NT2/D1 (cell line): ENCODE results near the gene ASS1.
A peak's percentile ranks its signal among the peaks of the same experiment; 100 is the strongest.

Source experiments
- DNase-seq: peaks from one replicate; pipeline ENCODE4 v3.0.0-alpha.2; 2011; ENCODE audit warnings: low read depth, low spot score
- H3K27me3 ChIP-seq: 2 replicates; pipeline ENCODE4 v1.6.0; 2011; ENCODE audit warnings: mild to moderate bottlenecking; ENCODE audit not compliant: insufficient read length, insufficient read depth
- H3K36me3 ChIP-seq: 2 replicates; pipeline ENCODE4 v1.6.1; 2011; ENCODE audit warnings: mild to moderate bottlenecking, low read length, mixed read lengths; ENCODE audit not compliant: insufficient read depth, insufficient read length
- H3K4me1 ChIP-seq: 2 replicates; pipeline ENCODE4 v1.5.1; 2011; ENCODE audit not compliant: insufficient read depth, insufficient read length
- H3K4me3 ChIP-seq: 2 replicates; pipeline ENCODE4 v1.5.1; 2011; ENCODE audit warnings: low read depth; ENCODE audit not compliant: insufficient read length
- H3K9ac ChIP-seq: 2 replicates; pipeline ENCODE4 v1.6.0; 2011; ENCODE audit warnings: low read depth; ENCODE audit not compliant: insufficient read length
- H3K9me3 ChIP-seq: 2 replicates; pipeline ENCODE4 v1.5.1; 2011; ENCODE audit warnings: mild to moderate bottlenecking, low read length; ENCODE audit not compliant: insufficient read depth
- SUZ12 ChIP-seq: IDR thresholded peaks from 2 replicates; pipeline ENCODE4 v1.6.1; 2011; ENCODE audit not compliant: insufficient read length, insufficient read depth; ENCODE audit errors: extremely low read depth
- YY1 ChIP-seq: IDR thresholded peaks from 2 replicates; pipeline ENCODE4 v1.6.1; 2011; ENCODE audit not compliant: insufficient read length, insufficient read depth
- ZNF274 ChIP-seq: IDR thresholded peaks from 2 replicates; pipeline ENCODE4 v1.6.1; 2011; ENCODE audit warnings: mild to moderate bottlenecking, low read depth, low read length

The ASS1 gene

GRCh38 chr9:130465383-130466096 is 20.8 kb downstream of the ASS1 start:
- peaks cover 16% of the 10 kb centered on the region for H3K4me1 ChIP-seq
- TF ChIP-seq ZNF274 (no peak), YY1 (no peak), SUZ12 (no peak)
- DNase-seq, result no peak
- no peak overlapping the region for H3K9ac ChIP-seq
- no peak overlapping the region for H3K4me3 ChIP-seq
- no peaks in the 10 kb centered on the region for H3K27me3 ChIP-seq
- no peaks in the 10 kb centered on the region for H3K9me3 ChIP-seq
- H3K36me3 ChIP-seq, result peaks cover 9% of the 10 kb centered on the region

GRCh38 chr9:130466537-130467217 is 21.9 kb downstream of the ASS1 start:
- H3K36me3 ChIP-seq, result peaks cover 9% of the 10 kb centered on the region
- no peak for DNase-seq
- H3K4me3 ChIP-seq, result no peak overlapping the region
- peaks cover 18% of the 10 kb centered on the region for H3K4me1 ChIP-seq
- TF ChIP-seq YY1, result no peak
- no peak overlapping the region for H3K9ac ChIP-seq
- no peaks in the 10 kb centered on the region for H3K9me3 ChIP-seq
- no peaks in the 10 kb centered on the region for H3K27me3 ChIP-seq

- peaks cover 20% of the 10 kb centered on the region for H3K4me1 ChIP-seq
- H3K36me3 ChIP-seq, result peaks cover 9% of the 10 kb centered on the region
- no peaks in the 10 kb centered on the region for H3K9me3 ChIP-seq
- no peaks in the 10 kb centered on the region for H3K27me3 ChIP-seq
- H3K9ac ChIP-seq, result no peak overlapping the region
- TF ChIP-seq ZNF274 (no peak), YY1 (no peak), SUZ12 (no peak)
- no peak overlapping the region for H3K4me3 ChIP-seq
- no peak for DNase-seq
Measured at GRCh38 chr9:130467316-130467715, 22.6 kb downstream of the ASS1 start.

- no peak overlapping the region for H3K4me3 ChIP-seq
- no peak for DNase-seq
- H3K9ac ChIP-seq, result no peak overlapping the region
- TF ChIP-seq YY1, result no peak
- TF ChIP-seq SUZ12, result no peak
- TF ChIP-seq ZNF274, result no peak
- H3K9me3 ChIP-seq, result no peaks in the 10 kb centered on the region
- H3K36me3 ChIP-seq, result peaks cover 9% of the 10 kb centered on the region
- peaks cover 32% of the 10 kb centered on the region for H3K4me1 ChIP-seq
- H3K27me3 ChIP-seq, result no peaks in the 10 kb centered on the region
Measured at GRCh38 chr9:130468566-130468965, 23.8 kb downstream of the ASS1 start.

GRCh38 chr9:130470269-130470668 is 25.5 kb downstream of the ASS1 start:
- H3K36me3 ChIP-seq, result no peaks in the 10 kb centered on the region
- no peaks in the 10 kb centered on the region for H3K9me3 ChIP-seq
- H3K27me3 ChIP-seq, result no peaks in the 10 kb centered on the region
- TF ChIP-seq SUZ12, result no peak
- no peak for TF ChIP-seq YY1
- TF ChIP-seq ZNF274, result no peak
- peaks cover 39% of the 10 kb centered on the region for H3K4me1 ChIP-seq
- DNase-seq, result no peak
- H3K4me3 ChIP-seq, result no peak overlapping the region
- H3K9ac ChIP-seq, result no peak overlapping the region

- no peaks in the 10 kb centered on the region for H3K27me3 ChIP-seq
- no peaks in the 10 kb centered on the region for H3K9me3 ChIP-seq
- TF ChIP-seq YY1 (no peak), SUZ12 (no peak), ZNF274 (no peak)
- H3K4me3 ChIP-seq, result no peak overlapping the region
- DNase-seq, result no peak
- no peak overlapping the region for H3K9ac ChIP-seq
- H3K4me1 ChIP-seq, result peaks cover 34% of the 10 kb centered on the region
- no peaks in the 10 kb centered on the region for H3K36me3 ChIP-seq
Measured at GRCh38 chr9:130470950-130471349, 26.2 kb downstream of the ASS1 start.

GRCh38 chr9:130471411-130472183 is 26.8 kb downstream of the ASS1 start:
- no peak overlapping the region for H3K4me3 ChIP-seq
- no peaks in the 10 kb centered on the region for H3K9me3 ChIP-seq
- no peaks in the 10 kb centered on the region for H3K27me3 ChIP-seq
- DNase-seq, result no peak
- no peaks in the 10 kb centered on the region for H3K36me3 ChIP-seq
- H3K9ac ChIP-seq, result peak overlapping the region; percentile 10
- H3K4me1 ChIP-seq, result peaks cover 27% of the 10 kb centered on the region
- TF ChIP-seq YY1 (no peak), SUZ12 (no peak), ZNF274 (no peak)
